ENCODE results near the gene LMNTD2. TPM values are rescaled to one million over a fixed set of nuclear protein-coding genes. Genes with fewer than 3 reads are reported as not detected.

Gene LMNTD2
- total RNA-seq, 2 experiments from 2014 or later: 3.4 to 4.8 TPM

DNA sequence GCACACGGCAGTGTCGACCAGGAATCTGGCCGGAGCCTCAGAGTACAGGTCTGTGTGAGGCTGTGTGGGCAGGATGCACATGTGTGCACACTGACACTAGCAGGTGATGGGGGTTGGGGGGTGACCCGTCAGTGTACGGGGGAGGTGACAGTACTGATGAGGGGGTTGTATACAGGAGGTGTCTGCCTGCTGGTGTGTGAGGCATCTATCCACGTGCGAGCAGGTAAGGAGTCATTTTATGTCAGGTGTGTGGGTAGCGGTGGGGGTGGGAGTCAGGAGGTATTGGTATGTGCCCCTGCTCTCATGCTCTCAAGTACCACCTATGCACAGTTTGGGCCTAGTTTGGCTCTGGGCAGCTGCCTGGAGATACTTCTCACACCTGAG lies 11.3 kb upstream of the LMNTD2 start:
- DNase-seq: no peak
- Mint-ChIP-seq H3K36me3 (ENCODE audit: low read depth) (peaks cover 3% of the 10 kb centered on the region), H3K4me3 (no peak overlapping the region), H3K27ac (no peak overlapping the region), H3K27me3 (peaks cover 7% of the 10 kb centered on the region), H3K4me1 (peaks cover 29% of the 10 kb centered on the region), H3K9me3 (no peaks in the 10 kb centered on the region)
- ChIA-PET POLR2A (no interaction called here), CTCF (no interaction called here)

GRCh38 chr11:569158-569885 lies 8.8 kb upstream of the LMNTD2 start:
- CTCF ChIA-PET: interaction anchor here (0.6 to 1.7 kb wide), 5 partner anchors 14 to 1433 kb away, joined by 3 to 7 read pairs (median 3); no protein-coding TSS in a partner anchor
- POLR2A ChIA-PET: no interaction called here
- Mint-ChIP-seq H3K27me3 (peaks cover 3% of the 10 kb centered on the region), H3K27ac (peak overlapping the region; percentile 88), H3K4me1 (peaks cover 25% of the 10 kb centered on the region), H3K9me3 (no peaks in the 10 kb centered on the region), H3K36me3 (ENCODE audit: low read depth) (peaks cover 3% of the 10 kb centered on the region), H3K4me3 (peak overlapping the region; percentile 79)
- no peak for DNase-seq

GRCh38 chr11:568306-569157 lies 8.0 kb upstream of the LMNTD2 start:
- Mint-ChIP-seq H3K9me3 (no peaks in the 10 kb centered on the region), H3K4me1 (peaks cover 23% of the 10 kb centered on the region), H3K27ac (peak overlapping the region; percentile 88), H3K27me3 (no peaks in the 10 kb centered on the region), H3K36me3 (ENCODE audit: low read depth) (peaks cover 7% of the 10 kb centered on the region), H3K4me3 (peak overlapping the region; percentile 79)
- POLR2A ChIA-PET: no interaction called here
- CTCF ChIA-PET: interaction anchor here (0.6 to 1.7 kb wide), 4 partner anchors 13 to 1434 kb away, joined by 3 to 7 read pairs (median 3); no protein-coding TSS in a partner anchor
- peak; percentile 94 for DNase-seq

DNA sequence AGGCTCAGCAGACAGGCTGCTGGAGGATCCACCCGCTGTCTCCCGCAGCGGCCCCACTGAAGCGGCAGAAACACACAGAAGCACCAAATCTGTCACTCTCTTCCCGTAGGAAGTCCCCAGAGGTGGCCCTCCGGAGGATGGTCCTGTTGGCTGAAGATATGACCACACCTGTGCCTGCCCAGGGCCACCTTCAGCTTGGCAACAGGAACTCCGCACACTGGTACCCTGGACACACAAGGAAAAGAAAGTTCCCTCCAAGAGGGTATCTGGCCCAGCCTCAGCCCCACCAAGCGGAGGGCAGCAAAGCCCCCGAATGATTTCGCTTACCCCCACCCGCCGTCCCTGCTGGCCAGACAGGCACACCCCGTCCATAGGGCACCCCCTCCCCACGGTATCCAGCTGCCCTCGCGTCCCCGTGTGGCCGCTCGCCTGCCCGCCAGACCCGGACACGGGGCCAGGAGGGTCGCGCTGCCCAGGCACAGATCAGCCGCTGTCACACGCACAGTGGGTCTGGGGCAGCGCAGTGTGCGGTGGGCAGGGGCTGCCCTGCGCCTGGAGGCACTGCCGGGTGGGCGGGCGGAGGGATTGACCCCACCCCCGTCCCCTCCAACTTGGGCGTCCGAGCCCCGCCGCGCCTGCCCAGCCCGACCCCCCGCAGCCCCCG lies 7.2 kb upstream of the LMNTD2 start:
- CTCF ChIA-PET: interaction anchor here (0.5 to 1.9 kb wide), 5 partner anchors 10 to 49 kb away, joined by 3 to 7 read pairs (median 3); no protein-coding TSS in a partner anchor
- Mint-ChIP-seq H3K4me3 (peak overlapping the region; percentile 85), H3K4me1 (peaks cover 22% of the 10 kb centered on the region), H3K27me3 (no peaks in the 10 kb centered on the region), H3K27ac (peak overlapping the region; percentile 86), H3K36me3 (ENCODE audit: low read depth) (peaks cover 9% of the 10 kb centered on the region), H3K9me3 (no peaks in the 10 kb centered on the region)
- DNase-seq: no peak
- POLR2A ChIA-PET: no interaction called here

DNA sequence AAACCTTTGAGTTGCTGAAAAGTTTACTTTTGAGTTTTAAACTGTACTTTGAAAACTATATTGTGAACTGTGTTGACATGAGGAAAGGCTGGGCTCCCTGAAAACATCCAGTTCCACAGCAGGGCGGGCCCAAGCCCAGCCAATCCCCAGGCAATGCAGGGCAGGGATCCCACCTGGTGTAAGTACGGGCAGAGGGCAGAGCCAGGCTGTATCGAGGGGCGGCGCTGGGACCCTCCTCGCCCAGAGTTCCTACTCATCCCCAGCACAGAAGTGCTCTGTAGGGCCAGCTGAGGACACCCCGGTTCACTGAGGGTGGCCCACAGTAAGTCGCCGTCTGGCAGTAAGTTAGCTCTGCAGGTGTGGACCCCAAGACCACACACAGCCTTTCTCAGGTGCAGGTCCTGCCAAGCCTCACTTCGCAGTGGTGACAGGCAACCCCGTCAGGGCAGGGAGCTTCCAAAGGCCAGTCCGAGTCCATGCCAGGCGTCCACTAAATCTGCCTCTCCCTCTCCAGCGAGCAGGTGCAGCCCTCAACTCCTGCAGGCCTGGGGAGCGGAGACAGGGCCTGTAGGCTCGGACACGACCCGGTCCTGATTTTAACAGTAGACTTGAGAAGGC lies 6.6 kb upstream of the LMNTD2 start:
- Mint-ChIP-seq H3K27me3 (no peaks in the 10 kb centered on the region), H3K4me3 (peak overlapping the region; percentile 85), H3K9me3 (no peaks in the 10 kb centered on the region), H3K4me1 (peaks cover 22% of the 10 kb centered on the region), H3K27ac (peak overlapping the region; percentile 86), H3K36me3 (ENCODE audit: low read depth) (peaks cover 9% of the 10 kb centered on the region)
- POLR2A ChIA-PET: no interaction called here
- no peak for DNase-seq
- CTCF ChIA-PET: interaction anchor here (0.5 to 2.0 kb wide), 8 partner anchors 9 to 1001 kb away, joined by 3 to 11 read pairs (median 3); partner anchors contain the start of gene HRAS

DNA sequence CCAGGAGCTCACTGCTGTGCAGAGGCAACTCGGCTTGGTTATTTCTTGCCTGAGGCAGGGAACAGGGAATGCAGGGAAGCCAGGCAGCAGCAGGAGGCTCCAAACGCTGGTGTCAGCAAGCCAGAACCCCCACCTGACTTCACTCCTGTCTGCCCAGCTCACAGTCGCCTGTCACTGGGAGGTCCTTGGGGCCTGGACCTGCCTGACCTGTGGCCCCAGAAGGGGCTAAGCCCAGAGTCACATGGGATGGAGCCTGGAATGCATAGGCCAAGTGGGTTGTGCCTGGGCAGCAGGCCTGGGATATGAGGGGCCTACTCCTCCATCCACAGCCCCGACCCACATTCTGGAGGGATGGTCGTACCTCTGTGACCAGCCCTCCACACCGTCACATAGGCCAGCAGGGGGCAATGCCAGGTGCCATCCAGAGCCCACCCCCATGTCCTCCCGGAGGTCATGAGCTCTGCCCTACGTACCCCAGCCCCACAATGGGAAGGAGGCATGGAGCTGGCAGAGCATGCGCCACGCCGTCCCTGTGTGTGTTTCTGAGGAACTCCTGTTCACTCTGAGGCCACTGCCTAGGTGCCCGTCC lies 5.5 kb upstream of the LMNTD2 start:
- Mint-ChIP-seq H3K4me1 (peaks cover 24% of the 10 kb centered on the region), H3K27ac (no peak overlapping the region), H3K36me3 (ENCODE audit: low read depth) (peaks cover 9% of the 10 kb centered on the region), H3K4me3 (no peak overlapping the region), H3K9me3 (no peaks in the 10 kb centered on the region), H3K27me3 (no peaks in the 10 kb centered on the region)
- DNase-seq: no peak
- POLR2A ChIA-PET: no interaction called here
- CTCF ChIA-PET: interaction anchor here (1.2 to 2.2 kb wide), 5 partner anchors 8 to 47 kb away, joined by 3 to 11 read pairs (median 5); partner anchors contain the start of gene HRAS

DNA sequence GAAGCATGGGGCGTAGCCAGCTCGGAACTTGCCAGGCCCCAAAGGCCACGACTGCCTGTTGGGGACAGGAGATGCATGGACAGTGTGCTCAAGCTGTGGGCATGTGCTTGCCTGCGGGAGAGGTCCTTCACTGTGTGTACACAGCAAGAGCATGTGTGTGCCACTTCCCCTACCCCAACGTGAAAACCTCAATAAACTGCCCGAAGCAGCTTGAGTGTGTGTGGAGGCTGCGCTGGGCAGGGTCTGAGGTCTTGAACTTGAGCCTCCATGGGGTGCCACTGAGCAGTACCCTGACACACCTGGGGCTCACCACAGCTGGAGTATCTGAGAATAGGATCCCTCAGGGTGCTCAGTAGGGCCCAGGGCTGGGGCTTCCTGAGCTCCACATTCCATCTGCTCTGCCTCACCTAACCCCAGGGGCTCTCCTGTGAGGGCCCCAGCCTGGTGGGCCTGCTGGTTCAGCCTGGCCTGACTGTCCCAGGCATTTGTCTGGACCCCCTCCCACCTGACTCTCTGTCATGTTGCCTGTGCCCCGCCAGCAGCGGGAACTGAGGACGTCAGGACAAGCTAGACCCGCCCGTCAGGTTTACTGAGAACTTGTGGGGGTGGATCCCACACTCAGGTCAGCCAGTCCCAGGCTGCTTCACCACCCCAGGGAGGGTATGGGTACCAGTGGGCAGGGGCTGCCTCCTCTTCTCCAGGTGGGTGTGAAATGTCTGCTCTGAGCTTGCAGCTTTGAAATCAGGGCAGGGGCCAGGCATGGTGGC lies 3.5 kb upstream of the LMNTD2 start:
- H3K27ac Mint-ChIP-seq: no peak overlapping the region
- H3K9me3 Mint-ChIP-seq: no peaks in the 10 kb centered on the region
- no peak for DNase-seq
- H3K27me3 Mint-ChIP-seq: peaks cover 2% of the 10 kb centered on the region
- no peak overlapping the region for H3K4me3 Mint-ChIP-seq
- ChIA-PET CTCF (interaction anchor here (0.5 to 2.1 kb wide), 4 partner anchors 9 to 21 kb away, joined by 3 to 12 read pairs (median 4); partner anchors contain the start of gene PHRF1), POLR2A (no interaction called here)
- H3K4me1 Mint-ChIP-seq: peaks cover 27% of the 10 kb centered on the region
- H3K36me3 Mint-ChIP-seq (ENCODE audit: low read depth): peaks cover 9% of the 10 kb centered on the region

DNA sequence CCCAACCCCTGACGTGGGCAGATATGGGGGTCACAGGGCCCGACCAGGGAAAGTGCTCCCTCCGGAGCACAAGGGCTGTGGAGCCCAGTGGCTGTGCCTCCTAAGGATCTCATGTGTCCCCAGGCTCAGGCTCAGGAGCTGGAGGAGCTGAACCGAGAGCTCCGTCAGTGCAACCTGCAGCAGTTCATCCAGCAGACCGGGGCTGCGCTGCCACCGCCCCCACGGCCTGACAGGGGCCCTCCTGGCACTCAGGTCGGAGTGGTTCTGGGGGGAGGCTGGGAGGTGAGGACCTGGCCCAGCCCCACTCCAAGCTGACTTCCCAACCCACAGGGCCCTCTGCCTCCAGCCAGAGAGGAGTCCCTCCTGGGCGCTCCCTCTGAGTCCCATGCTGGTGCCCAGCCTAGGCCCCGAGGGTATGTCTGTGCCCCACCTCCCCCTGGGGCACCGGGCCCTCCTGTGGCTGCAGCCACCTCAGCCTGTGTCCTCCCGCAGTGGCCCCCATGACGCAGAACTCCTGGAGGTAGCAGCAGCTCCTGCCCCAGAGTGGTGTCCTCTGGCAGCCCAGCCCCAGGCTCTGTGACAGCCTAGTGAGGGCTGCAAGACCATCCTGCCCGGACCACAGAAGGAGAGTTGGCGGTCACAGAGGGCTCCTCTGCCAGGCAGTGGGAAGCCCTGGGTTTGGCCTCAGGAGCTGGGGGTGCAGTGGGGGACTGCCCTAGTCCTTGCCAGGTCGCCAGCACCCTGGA lies 2.7 kb upstream of the LMNTD2 start:
- CTCF ChIA-PET: interaction anchor here (1.2 to 2.1 kb wide), 2 partner anchors 8 to 13 kb away, joined by 4 to 12 read pairs; partner anchors contain the start of gene PHRF1
- Mint-ChIP-seq H3K27ac (no peak overlapping the region), H3K4me3 (no peak overlapping the region), H3K9me3 (no peaks in the 10 kb centered on the region), H3K27me3 (peaks cover 2% of the 10 kb centered on the region), H3K4me1 (peaks cover 27% of the 10 kb centered on the region), H3K36me3 (ENCODE audit: low read depth) (peaks cover 9% of the 10 kb centered on the region)
- POLR2A ChIA-PET: no interaction called here
- no peak for DNase-seq

DNA sequence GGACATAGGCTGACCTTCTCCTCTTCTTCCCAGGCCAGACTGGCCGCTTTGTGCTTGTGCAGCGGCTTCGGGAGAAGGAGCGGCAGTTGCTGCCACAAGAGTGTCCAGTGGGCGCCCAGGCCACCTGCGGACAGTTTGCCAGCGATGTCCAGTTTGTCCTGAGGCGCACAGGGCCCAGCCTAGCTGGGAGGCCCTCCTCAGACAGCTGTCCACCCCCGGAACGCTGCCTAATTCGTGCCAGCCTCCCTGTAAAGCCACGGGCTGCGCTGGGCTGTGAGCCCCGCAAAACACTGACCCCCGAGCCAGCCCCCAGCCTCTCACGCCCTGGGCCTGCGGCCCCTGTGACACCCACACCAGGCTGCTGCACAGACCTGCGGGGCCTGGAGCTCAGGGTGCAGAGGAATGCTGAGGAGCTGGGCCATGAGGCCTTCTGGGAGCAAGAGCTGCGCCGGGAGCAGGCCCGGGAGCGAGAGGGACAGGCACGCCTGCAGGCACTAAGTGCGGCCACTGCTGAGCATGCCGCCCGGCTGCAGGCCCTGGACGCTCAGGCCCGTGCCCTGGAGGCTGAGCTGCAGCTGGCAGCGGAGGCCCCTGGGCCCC lies 1.6 kb upstream of the LMNTD2 start:
- Mint-ChIP-seq H3K27ac (no peak overlapping the region), H3K9me3 (no peaks in the 10 kb centered on the region), H3K4me1 (peaks cover 20% of the 10 kb centered on the region), H3K36me3 (ENCODE audit: low read depth) (peaks cover 6% of the 10 kb centered on the region), H3K4me3 (peak overlapping the region; percentile 91), H3K27me3 (peaks cover 10% of the 10 kb centered on the region)
- ChIA-PET POLR2A (no interaction called here), CTCF (interaction anchor here (0.5 kb wide), 1 partner anchor 87 kb away, joined by 3 read pairs; no protein-coding TSS in a partner anchor)
- no peak for DNase-seq

GRCh38 chr11:561148-562003 lies 838 bp upstream of the LMNTD2 start:
- Mint-ChIP-seq H3K27ac (peak overlapping the region; percentile 66), H3K36me3 (ENCODE audit: low read depth) (peaks cover 6% of the 10 kb centered on the region), H3K27me3 (peaks cover 17% of the 10 kb centered on the region), H3K4me3 (peak overlapping the region; percentile 91), H3K4me1 (peaks cover 18% of the 10 kb centered on the region), H3K9me3 (no peaks in the 10 kb centered on the region)
- POLR2A ChIA-PET: no interaction called here
- peak; percentile 40 for DNase-seq
- CTCF ChIA-PET: interaction anchor here (0.5 kb wide), 2 partner anchors 72 to 88 kb away, joined by 3 read pairs; no protein-coding TSS in a partner anchor
